Measurements from ENCODE around the gene CRCP. TPM values are rescaled to one million over a fixed set of nuclear protein-coding genes. Genes with fewer than 3 reads are reported as not detected.

Gene CRCP
- total and polyA plus RNA-seq, 2 of the 13 experiments (the other 11 are each of a cell fraction or from before 2014, with no cell fraction given): 22.7 to 31.0 TPM

DNA sequence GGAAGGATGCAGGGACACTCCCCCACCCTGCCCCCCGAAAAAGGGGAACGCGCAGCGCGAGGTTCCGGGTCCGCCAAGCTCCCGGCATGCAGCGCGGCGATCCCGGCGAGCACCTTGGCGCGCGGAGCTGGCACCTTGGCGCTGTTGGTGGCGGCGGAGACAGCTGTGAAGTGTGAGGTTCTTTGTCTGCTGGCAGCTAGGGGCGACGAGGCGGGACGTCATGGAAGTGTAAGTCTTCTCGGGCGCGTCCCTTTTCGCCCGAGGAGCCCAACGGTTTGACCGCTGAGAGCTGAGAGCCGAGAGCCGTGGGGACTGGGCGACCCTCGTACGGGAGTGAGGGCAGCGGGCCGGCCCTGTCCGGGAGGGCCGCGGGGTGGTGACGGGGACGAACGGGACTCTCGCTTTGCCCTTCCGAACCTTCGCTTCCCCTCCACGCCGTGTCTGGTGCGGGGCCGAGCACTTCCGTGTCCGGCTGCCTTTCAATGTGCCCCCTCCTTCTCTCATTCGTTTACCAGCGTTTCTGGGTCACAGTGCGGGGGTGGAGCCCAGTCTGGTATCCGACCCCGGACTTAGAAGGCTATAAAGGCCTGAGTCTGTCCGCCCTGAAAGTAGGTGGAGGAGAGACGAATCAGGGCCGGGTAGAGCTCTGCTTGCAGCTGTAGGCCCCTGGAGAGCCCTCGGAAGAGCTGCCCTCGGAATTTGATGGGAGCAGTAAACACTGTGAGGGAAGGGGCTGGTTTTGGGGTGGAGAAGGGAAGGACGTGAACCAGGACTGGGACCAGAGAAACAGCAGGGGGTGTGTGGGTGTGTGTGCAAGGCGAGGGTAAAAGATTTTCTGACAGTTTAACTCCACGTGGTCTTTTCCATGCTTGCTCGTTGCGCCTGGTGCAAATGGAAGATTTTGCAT is at the start of gene CRCP (continued):
- TF ChIP-seq, protein P1, sequence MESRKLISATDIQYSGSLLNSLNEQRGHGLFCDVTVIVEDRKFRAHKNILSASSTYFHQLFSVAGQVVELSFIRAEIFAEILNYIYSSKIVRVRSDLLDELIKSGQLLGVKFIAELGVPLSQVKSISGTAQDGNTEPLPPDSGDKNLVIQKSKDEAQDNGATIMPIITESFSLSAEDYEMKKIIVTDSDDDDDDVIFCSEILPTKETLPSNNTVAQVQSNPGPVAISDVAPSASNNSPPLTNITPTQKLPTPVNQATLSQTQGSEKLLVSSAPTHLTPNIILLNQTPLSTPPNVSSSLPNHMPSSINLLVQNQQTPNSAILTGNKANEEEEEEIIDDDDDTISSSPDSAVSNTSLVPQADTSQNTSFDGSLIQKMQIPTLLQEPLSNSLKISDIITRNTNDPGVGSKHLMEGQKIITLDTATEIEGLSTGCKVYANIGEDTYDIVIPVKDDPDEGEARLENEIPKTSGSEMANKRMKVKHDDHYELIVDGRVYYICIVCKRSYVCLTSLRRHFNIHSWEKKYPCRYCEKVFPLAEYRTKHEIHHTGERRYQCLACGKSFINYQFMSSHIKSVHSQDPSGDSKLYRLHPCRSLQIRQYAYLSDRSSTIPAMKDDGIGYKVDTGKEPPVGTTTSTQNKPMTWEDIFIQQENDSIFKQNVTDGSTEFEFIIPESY (CRISPR knock-in tag; IDR thresholded peaks at IDR 0.05): no peak
- TF ChIP-seq, protein P2, sequence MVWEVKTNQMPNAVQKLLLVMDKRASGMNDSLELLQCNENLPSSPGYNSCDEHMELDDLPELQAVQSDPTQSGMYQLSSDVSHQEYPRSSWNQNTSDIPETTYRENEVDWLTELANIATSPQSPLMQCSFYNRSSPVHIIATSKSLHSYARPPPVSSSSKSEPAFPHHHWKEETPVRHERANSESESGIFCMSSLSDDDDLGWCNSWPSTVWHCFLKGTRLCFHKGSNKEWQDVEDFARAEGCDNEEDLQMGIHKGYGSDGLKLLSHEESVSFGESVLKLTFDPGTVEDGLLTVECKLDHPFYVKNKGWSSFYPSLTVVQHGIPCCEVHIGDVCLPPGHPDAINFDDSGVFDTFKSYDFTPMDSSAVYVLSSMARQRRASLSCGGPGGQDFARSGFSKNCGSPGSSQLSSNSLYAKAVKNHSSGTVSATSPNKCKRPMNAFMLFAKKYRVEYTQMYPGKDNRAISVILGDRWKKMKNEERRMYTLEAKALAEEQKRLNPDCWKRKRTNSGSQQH (CRISPR knock-in tag; IDR thresholded peaks at IDR 0.05; ENCODE audit: low read depth): peak; percentile 52; the same call in 1 of the 2 replicates
- TF ChIP-seq ONECUT2 (CRISPR knock-in tag; IDR thresholded peaks at IDR 0.05) (peak; percentile 50; the same call in 1 of the 2 replicates), ZNF746 (CRISPR knock-in tag; IDR thresholded peaks at IDR 0.05) (0 out of 2 replicates have a peak, but pooled peaks have one; percentile 20), CREM (IDR thresholded peaks at IDR 0.05) (0 out of 2 replicates have a peak, but pooled peaks have one; percentile 10), CREM (CRISPR knock-in tag; IDR thresholded peaks at IDR 0.05) (no peak), ZNF3 (CRISPR knock-in tag; IDR thresholded peaks at IDR 0.05) (no peak), ZNF678 (CRISPR knock-in tag; IDR thresholded peaks at IDR 0.05) (0 out of 2 replicates have a peak, but pooled peaks have one; percentile 60), NPAS2 (CRISPR knock-in tag; IDR thresholded peaks at IDR 0.05; ENCODE audit: borderline replicate concordance) (no peak), ZBTB1 (CRISPR knock-in tag; IDR thresholded peaks at IDR 0.05; ENCODE audit: borderline replicate concordance) (no peak), CC2D1A (CRISPR knock-in tag; IDR thresholded peaks at IDR 0.05) (no peak), THYN1 (CRISPR knock-in tag; IDR thresholded peaks at IDR 0.05; ENCODE audit: borderline replicate concordance, low read depth) (no peak), GLI4 (CRISPR knock-in tag; IDR thresholded peaks at IDR 0.05; ENCODE audit: borderline replicate concordance) (peak; percentile 83), KLF6 (CRISPR knock-in tag; IDR thresholded peaks at IDR 0.05) (no peak)
- TF ChIP-seq, protein P3, sequence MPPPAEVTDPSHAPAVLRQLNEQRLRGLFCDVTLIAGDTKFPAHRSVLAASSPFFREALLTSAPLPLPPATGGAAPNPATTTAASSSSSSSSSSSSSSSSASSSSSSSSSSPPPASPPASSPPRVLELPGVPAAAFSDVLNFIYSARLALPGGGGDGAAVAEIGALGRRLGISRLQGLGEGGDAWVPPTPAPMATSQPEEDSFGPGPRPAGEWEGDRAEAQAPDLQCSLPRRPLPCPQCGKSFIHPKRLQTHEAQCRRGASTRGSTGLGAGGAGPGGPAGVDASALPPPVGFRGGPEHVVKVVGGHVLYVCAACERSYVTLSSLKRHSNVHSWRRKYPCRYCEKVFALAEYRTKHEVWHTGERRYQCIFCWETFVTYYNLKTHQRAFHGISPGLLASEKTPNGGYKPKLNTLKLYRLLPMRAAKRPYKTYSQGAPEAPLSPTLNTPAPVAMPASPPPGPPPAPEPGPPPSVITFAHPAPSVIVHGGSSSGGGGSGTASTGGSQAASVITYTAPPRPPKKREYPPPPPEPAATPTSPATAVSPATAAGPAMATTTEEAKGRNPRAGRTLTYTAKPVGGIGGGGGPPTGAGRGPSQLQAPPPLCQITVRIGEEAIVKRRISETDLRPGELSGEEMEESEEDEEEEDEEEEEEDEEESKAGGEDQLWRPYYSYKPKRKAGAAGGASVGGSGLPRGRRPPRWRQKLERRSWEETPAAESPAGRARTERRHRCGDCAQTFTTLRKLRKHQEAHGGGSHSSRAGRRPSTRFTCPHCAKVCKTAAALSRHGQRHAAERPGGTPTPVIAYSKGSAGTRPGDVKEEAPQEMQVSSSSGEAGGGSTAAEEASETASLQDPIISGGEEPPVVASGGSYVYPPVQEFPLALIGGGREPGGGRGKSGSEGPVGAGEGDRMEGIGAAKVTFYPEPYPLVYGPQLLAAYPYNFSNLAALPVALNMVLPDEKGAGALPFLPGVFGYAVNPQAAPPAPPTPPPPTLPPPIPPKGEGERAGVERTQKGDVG (CRISPR knock-in tag; IDR thresholded peaks at IDR 0.05; ENCODE audit: borderline replicate concordance): no peak
- TF ChIP-seq, protein P4, sequence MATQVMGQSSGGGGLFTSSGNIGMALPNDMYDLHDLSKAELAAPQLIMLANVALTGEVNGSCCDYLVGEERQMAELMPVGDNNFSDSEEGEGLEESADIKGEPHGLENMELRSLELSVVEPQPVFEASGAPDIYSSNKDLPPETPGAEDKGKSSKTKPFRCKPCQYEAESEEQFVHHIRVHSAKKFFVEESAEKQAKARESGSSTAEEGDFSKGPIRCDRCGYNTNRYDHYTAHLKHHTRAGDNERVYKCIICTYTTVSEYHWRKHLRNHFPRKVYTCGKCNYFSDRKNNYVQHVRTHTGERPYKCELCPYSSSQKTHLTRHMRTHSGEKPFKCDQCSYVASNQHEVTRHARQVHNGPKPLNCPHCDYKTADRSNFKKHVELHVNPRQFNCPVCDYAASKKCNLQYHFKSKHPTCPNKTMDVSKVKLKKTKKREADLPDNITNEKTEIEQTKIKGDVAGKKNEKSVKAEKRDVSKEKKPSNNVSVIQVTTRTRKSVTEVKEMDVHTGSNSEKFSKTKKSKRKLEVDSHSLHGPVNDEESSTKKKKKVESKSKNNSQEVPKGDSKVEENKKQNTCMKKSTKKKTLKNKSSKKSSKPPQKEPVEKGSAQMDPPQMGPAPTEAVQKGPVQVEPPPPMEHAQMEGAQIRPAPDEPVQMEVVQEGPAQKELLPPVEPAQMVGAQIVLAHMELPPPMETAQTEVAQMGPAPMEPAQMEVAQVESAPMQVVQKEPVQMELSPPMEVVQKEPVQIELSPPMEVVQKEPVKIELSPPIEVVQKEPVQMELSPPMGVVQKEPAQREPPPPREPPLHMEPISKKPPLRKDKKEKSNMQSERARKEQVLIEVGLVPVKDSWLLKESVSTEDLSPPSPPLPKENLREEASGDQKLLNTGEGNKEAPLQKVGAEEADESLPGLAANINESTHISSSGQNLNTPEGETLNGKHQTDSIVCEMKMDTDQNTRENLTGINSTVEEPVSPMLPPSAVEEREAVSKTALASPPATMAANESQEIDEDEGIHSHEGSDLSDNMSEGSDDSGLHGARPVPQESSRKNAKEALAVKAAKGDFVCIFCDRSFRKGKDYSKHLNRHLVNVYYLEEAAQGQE (IDR thresholded peaks at IDR 0.05; ENCODE audit: borderline replicate concordance in 1 of 2, low read depth in 1 of 2, low read length in 2 of 2): peak in 1 of 2 experiments; percentile 33; a peak in 1 of 4 replicates

Data from HepG2 (cell line).